SH-SY5Y (cell line): ENCODE results near the gene CD59.

Experiments
- GATA2 ChIP-seq: IDR thresholded peaks from 2 replicates; pipeline ENCODE4 v1.6.1; 2011; ENCODE audit warnings: mild to moderate bottlenecking, low read depth, low read length
- GATA3 ChIP-seq: IDR thresholded peaks from 2 replicates; pipeline ENCODE4 v1.6.1; 2011; ENCODE audit warnings: low read depth, mild to moderate bottlenecking, low read length, moderate library complexity

GRCh38 chr11:33684003-33684706 is 52.1 kb downstream of the CD59 start:
- TF ChIP-seq GATA2 = no peak
- TF ChIP-seq GATA3 = no peak
